Hematopoietic multipotent progenitor cell treated with erythropoietin and hydrocortisone succinate and interleukin-3 and kit ligand, for 4 days (in vitro differentiated cells): ENCODE data around the gene ZBTB3.
"Not testable (repeated sequence)": the region's sequence is repeated elsewhere in the genome, so short reads cannot be mapped to it uniquely, and the experiment has no call there.

Experiments
- DNase-seq: peaks from one replicate; pipeline ENCODE4 v3.0.0-alpha.2; 2015

ZBTB3 gene

DNA sequence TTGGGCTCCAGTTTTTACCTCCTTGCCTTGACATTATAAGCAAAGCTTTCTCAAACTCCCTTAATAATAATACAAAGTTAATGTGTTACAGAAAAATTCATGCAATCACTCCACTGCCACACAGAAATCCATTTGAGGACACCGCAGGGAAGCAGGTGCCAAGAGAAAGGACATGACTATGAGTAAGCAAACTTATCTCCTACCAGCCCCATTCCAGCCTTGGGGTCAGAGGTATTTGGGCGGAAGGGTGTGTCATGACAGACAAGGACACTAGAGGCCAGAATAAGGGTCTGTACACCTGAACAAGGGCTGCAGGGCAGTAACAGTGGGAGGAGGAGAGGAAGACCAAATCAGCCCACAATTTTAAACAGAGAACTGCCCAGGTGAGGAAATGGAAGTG, 40.6 kb downstream of the ZBTB3 start:
- DNase-seq = no peak

- DNase-seq = no peak
Observed at GRCh38 chr11:62712861-62713260, 41.1 kb downstream of the ZBTB3 start.

- no peak for DNase-seq
Observed at GRCh38 chr11:62712276-62712812, 41.6 kb downstream of the ZBTB3 start.

DNA sequence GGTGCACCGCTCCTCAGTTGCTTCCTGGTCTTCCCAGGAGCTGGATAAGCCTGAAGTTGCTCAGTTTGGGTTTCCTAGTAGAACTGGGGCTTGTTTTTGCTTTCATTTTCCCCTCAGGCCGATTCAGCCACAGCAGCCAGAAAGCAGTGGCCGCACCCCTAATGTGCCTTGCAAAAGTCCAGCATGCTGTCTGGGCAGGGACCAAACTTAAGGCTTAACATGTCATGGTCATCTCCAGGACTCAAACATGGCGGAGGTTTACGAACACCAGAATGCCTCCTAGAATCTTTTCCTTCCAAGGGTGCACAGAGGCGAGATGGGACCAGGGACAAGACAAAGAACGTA, 44.0 kb downstream of the ZBTB3 start:
- DNase-seq = peak; percentile 52

DNA sequence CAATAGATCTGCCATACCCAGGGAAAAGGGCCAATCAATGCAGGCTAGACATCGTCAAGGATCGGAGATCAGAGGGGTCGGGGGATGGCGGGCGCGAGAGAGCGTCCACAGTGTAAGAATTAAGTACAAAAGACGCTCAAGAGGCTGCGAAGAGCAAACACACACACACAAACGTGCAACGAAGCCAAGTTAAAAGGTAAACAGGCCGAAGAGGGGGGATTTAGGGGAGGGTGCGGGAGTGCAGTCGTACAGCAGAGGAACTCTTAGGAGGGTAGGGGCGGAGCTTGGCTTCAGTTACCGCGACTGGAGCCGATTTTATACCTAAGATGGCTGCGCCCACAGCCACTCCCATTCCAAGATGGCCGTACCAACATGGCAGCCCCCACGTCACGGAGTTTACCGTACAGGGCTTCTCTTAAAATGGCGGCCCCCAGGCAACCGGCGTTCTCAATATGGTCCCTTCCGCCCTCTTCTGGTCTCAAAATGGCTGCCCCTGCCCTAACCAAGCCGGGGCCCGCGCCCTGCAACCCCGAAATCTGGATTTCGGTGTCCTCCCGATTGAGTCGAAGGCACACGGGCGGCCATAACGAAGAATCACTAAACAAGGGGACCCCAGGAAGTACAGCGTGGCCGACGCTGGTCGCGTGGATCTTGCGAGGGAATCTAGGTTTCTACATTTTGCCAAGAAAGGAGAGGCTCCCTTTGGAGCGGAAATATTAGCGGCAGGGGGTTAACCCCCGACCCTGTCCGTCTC, 44.5 kb downstream of the ZBTB3 start:
- DNase-seq = peak; percentile 100

DNA sequence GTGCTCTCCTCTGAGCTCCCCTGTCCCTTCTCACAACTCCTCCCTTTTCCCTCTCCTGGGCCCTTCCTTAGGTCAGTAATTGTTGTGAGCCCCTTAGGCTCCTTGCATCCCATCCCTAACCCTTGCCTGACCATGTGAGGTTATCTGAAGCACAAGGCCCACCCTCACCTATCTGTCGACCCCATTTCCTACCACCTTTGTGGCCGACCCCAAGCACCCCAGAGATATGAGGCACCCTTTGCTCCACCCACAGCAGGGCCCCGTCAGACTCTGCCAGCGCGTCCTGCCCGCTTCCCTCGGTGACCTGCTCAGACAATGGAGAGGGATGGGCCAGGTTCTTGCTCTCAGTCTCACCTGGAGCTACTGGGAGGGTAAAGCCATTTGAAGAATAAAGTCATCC, 45.2 kb downstream of the ZBTB3 start:
- DNase-seq = peak; percentile 52

DNA sequence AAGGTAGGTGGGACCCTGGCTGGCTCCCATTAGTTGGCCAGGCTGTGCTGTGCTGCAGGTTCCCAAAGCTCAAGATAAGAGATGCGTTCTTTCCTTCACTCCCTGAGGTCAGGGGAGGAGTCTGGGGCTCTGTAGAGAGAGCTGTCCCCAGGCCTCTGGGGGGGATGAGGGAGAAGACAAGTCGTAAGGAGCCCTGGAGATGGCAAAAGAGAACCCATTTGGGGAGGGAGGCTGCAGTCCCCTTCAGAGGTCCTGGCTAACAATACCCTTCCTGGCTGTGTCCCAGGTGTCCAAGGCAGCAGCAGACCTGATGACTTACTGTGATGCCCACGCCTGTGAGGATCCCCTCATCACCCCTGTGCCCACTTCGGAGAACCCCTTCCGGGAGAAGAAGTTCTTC, 45.6 kb downstream of the ZBTB3 start:
- DNase-seq = peak; percentile 58

GRCh38 chr11:62707277-62707861, 46.6 kb downstream of the ZBTB3 start, which contains the start of the genes BSCL2 and GNG3:
BSCL2 (minus strand) TSS chr11:62707424; CDS start chr11:62707195, 229 bp downstream.
GNG3 (plus strand) TSS chr11:62707676; CDS start chr11:62708296, 620 bp downstream.
- peak; percentile 31 for DNase-seq

DNA sequence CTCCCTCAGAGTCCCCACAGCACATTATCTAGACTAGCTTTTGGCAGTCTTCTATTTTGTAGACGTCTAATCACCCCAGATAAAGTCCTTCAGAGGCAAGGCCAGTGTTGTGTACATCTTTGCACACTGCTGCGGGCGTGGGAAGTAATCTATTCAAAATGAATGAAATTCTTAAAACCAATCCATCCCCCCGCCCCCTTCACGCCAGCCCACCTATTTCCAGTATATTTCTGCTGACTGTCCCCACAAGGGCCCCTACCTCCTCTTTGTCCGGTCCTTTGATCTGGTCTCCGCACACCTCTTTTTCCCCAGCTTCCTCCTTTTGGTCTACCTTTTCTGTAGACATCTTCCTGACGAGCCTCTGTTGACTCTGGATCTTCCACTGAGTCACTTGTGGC, 47.1 kb downstream of the ZBTB3 start:
- no peak for DNase-seq

GRCh38 chr11:62705880-62706849, 47.8 kb downstream of the ZBTB3 start:
- DNase-seq = peak; percentile 99

DNA sequence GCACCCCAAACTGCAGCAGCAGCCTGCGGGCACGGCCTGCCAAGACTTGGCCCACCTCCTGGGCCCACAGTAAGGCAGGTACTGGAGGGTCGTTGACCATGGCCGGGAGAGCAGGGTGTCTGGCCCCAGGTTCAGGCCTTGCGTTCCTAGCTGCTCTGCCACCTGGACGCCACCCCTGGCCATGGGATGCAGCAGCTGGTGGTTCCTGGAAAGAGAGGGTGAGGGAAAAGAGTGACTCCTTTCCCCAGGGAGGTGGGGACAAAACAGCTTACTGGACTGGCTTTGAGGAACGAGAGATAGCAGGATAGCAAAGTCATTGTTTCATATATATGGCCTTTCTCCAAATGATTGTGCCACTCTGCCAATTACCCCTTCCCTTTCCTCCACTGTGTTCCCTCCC, 48.5 kb downstream of the ZBTB3 start:
- peak; percentile 64 for DNase-seq

GRCh38 chr11:62703921-62704320, 50.0 kb downstream of the ZBTB3 start:
- DNase-seq = not testable (repeated sequence)

- DNase-seq = no peak
Observed at GRCh38 chr11:62702246-62702645, 51.7 kb downstream of the ZBTB3 start.
